Measurements from ENCODE around the gene KRT35.

The KRT35 gene

GRCh38 chr17:41486316-41486715, 5.4 kb upstream of the KRT35 start (continued):
- TF ChIP-seq ZNF280D (tag by site-specific recombination; IDR thresholded peaks at IDR 0.05): no peak

DNA sequence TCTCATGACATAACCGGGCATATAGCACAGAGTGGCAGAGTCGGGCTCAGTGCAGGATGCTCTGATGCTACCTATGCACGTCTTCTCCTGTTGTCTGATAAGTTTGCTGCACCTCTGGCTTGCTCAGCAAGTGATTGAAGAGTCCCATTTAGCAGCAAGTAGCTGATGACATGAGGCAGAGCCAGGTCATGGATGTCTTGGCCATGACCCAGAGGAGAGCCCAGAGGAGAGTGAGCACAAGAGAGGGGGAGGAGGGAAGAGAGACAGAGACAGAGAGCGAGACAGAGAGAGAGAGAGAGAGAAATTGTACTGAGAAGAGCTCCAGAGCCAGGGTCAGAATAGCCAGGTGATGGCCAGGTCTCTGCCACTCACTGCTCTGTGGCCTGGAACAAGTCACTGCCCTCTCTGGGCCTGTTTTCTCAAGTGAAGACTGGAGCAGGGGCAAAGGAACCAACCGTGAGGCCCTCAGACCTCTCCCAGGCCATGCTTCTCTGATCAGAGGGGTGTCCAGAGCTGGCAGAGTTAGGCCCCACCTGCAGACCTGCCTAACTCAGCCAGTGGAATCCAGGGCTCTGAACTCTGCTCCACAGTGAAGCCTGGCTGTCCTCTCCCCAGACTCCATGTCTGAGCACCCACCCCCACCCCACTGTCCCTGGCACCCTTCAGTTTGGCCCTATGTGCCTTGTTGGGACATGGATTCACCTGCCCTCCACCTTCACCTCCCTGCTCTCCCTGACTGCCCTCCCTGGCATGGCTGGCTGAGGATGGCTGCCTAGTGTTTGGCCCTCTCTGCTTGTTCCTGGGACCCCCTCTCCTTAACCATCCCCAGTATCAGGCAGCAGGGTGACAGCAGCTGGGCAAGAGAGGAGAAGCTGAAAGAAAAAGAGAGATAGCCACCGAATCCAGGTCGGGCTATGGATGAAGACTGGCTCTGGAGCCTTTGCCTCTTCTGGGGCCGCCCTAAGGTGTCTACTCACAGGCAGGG, 4.3 kb upstream of the KRT35 start:
- no peak overlapping the region for H3K4me3 ChIP-seq (ENCODE audit: low read depth, low read length)
- H3K36me3 ChIP-seq (ENCODE audit: control insufficient read depth in 2 of 2, insufficient read depth in 1 of 2, low read length in 2 of 2): no peaks in the 10 kb centered on the region
- CTCF ChIA-PET: interaction anchor here (0.5 to 6.1 kb wide), 7 partner anchors 15 to 178 kb away, joined by 3 to 39 read pairs (median 3); no protein-coding TSS in a partner anchor
- H3K27ac ChIP-seq (ENCODE audit: extremely low read depth, low read depth, low read length): no peak overlapping the region
- 0 out of 2 replicates have a peak, but pooled peaks have one; percentile 20 for TF ChIP-seq ZBTB20 (tag by site-specific recombination; IDR thresholded peaks at IDR 0.05)
- TF ChIP-seq ZNF658 (tag by site-specific recombination; IDR thresholded peaks at IDR 0.05): no peak
- H3K4me1 ChIP-seq (ENCODE audit: control insufficient read depth, insufficient read depth, low read length): no peaks in the 10 kb centered on the region
- POLR2A ChIA-PET: no interaction called here
- no peaks in the 10 kb centered on the region for H3K9me3 ChIP-seq (ENCODE audit: control insufficient read depth, insufficient read depth, low read depth, low read length)

DNA sequence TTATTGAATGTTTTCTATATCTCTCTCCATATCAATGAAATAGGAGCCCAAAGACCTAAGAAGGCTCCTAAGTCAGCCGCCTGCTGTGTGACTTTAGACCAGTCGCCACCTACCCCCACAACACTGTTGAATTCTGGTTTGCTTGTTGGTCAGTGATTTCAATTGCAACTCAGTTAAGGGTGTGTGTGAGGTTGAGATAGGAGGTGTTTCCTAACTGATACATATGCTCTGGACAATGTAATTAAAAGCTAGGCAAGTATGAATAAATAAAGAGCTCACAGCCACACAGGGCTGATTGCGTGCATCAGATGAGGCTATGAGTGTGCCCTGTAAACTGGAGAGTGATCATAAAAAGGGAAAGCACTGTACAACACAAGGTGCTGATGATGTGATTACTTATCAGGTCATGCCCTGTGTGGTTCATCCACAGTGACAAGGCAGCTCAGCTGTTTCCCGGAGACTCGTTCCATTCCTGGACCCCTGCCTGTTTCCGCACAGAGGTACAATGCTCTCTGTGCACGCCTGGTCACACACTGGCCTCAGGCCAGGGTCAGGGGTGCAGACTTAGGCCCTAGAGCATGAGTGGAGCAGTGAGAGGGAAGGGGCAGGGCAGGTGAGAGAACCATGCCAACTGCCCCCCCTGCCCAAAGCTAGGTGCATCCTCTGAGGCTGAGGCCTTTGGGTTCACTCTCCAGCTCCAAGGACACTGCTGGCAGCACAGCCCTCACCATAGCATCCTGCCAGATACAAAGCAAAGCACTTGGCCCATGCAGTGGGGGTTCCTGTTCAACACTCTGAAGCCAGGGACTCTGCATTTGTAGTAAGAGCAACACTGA, 3.3 kb upstream of the KRT35 start:
- POLR2A ChIA-PET: no interaction called here
- Histone ChIP-seq H3K27ac (ENCODE audit: extremely low read depth, low read depth, low read length) (no peak overlapping the region), H3K36me3 (ENCODE audit: control insufficient read depth in 2 of 2, insufficient read depth in 1 of 2, low read length in 2 of 2) (no peaks in the 10 kb centered on the region), H3K4me1 (ENCODE audit: control insufficient read depth, insufficient read depth, low read length) (no peaks in the 10 kb centered on the region), H3K9me3 (ENCODE audit: control insufficient read depth, insufficient read depth, low read depth, low read length) (no peaks in the 10 kb centered on the region), H3K4me3 (ENCODE audit: low read depth, low read length) (no peak overlapping the region)
- CTCF ChIA-PET: interaction anchor here (0.5 to 6.1 kb wide), 6 partner anchors 22 to 179 kb away, joined by 3 to 39 read pairs (median 4); no protein-coding TSS in a partner anchor
- TF ChIP-seq BCL11A (tag by site-specific recombination; IDR thresholded peaks at IDR 0.05; ENCODE audit: low read depth) (no peak), ZNF202 (tag by site-specific recombination; IDR thresholded peaks at IDR 0.05; ENCODE audit: borderline replicate concordance) (no peak), KLF7 (tag by site-specific recombination; IDR thresholded peaks at IDR 0.05; ENCODE audit: borderline replicate concordance) (no peak)

- POLR2A ChIA-PET: no interaction called here
- Histone ChIP-seq H3K4me3 (ENCODE audit: low read depth, low read length) (no peak overlapping the region), H3K9me3 (ENCODE audit: control insufficient read depth, insufficient read depth, low read depth, low read length) (no peaks in the 10 kb centered on the region), H3K36me3 (ENCODE audit: control insufficient read depth in 2 of 2, insufficient read depth in 1 of 2, low read length in 2 of 2) (no peaks in the 10 kb centered on the region), H3K27ac (ENCODE audit: extremely low read depth, low read depth, low read length) (no peak overlapping the region), H3K4me1 (ENCODE audit: control insufficient read depth, insufficient read depth, low read length) (no peaks in the 10 kb centered on the region)
- CTCF ChIA-PET: interaction anchor here (1.0 to 6.1 kb wide), 3 partner anchors 65 to 161 kb away, joined by 3 to 39 read pairs (median 12); no protein-coding TSS in a partner anchor
- TF ChIP-seq IKZF3 (tag by site-specific recombination; IDR thresholded peaks at IDR 0.05) (no peak), TRIM28 (IDR thresholded peaks at IDR 0.05; ENCODE audit: borderline replicate concordance, low read length) (no peak), MEIS1 (CRISPR knock-in tag; IDR thresholded peaks at IDR 0.05; ENCODE audit: borderline replicate concordance) (no peak), OVOL3 (tag by site-specific recombination; IDR thresholded peaks at IDR 0.05) (no peak), ZNF391 (tag by site-specific recombination; IDR thresholded peaks at IDR 0.05; ENCODE audit: borderline replicate concordance, low read depth) (no peak), ZNF394 (tag by site-specific recombination; IDR thresholded peaks at IDR 0.05; ENCODE audit: borderline replicate concordance) (no peak), ZBTB21 (tag by site-specific recombination; IDR thresholded peaks at IDR 0.05) (no peak), ZNF239 (tag by site-specific recombination; IDR thresholded peaks at IDR 0.05) (no peak), PRDM6 (tag by site-specific recombination; IDR thresholded peaks at IDR 0.05) (no peak), ZNF157 (tag by site-specific recombination; IDR thresholded peaks at IDR 0.05) (no peak), ZNF777 (tag by site-specific recombination; IDR thresholded peaks at IDR 0.05; ENCODE audit: borderline replicate concordance) (no peak)
These were observed 2.6 kb upstream of the KRT35 start for GRCh38 chr17:41483531-41483930.
